ENCODE results near the gene CUL3.

The CUL3 gene

DNA sequence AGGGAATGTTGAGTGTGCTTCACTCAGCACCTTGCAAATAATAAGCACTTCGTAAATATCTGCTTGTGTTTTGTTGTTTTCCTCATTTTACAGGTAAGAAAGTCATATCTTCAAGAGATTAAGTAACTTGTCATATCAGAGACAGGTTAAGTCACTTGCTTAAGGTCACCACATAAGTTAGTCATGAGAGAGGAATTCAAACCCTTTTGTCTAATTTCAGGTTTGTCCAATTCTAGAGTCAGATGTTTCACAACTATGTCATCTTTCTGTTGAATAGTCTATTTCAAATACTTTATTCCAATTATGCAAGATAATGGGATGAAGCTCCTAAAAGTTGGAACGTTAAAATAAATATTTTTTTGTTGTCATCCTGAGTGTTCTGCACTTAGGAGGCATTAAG, 13.5 kb upstream of the CUL3 start:
- H3K4me2 ChIP-seq (ENCODE audit: low read length) = no peak overlapping the region
- H2BK5ac ChIP-seq (ENCODE audit: low read length) = no peak overlapping the region
- no peaks in the 10 kb centered on the region for H3K79me2 ChIP-seq (ENCODE audit: control insufficient read depth, insufficient read depth, low read length)
- no peak overlapping the region for H3K18ac ChIP-seq (ENCODE audit: low read length)
- H4K5ac ChIP-seq (ENCODE audit: low read length) = no peak overlapping the region
- no peaks in the 10 kb centered on the region for H3K4me1 ChIP-seq (ENCODE audit: control insufficient read depth, low read depth, low read length)
- no peaks in the 10 kb centered on the region for H3K36me3 ChIP-seq (ENCODE audit: control insufficient read depth, insufficient read depth, low read length)
- H3K79me1 ChIP-seq (ENCODE audit: low read length) = no peaks in the 10 kb centered on the region
- H3K27ac ChIP-seq (ENCODE audit: low read depth, low read length) = no peak overlapping the region
- no peak overlapping the region for H2BK120ac ChIP-seq (ENCODE audit: low read depth, low read length)
- H3K27me3 ChIP-seq (ENCODE audit: insufficient read depth, low read length, poor library complexity) = no peaks in the 10 kb centered on the region
- WGBS (ENCODE audit: extremely low coverage, insufficient coverage, low lambda C conversion rate) = no CpG with 5 or more reads among the region's 2 CpGs
- no peak overlapping the region for H3K56ac ChIP-seq (ENCODE audit: low read length)
- no peak overlapping the region for H3K4me3 ChIP-seq (ENCODE audit: low read length)
- no peak overlapping the region for H2AK5ac ChIP-seq (ENCODE audit: low read length)
- no peak for DNase-seq
- no peak overlapping the region for H2BK15ac ChIP-seq (replicated peaks; ENCODE audit: low read depth)
- H3K9ac ChIP-seq (ENCODE audit: low read length) = no peak overlapping the region
- no peak overlapping the region for H3K4ac ChIP-seq (ENCODE audit: low read depth, low read length)
- H3K23ac ChIP-seq (ENCODE audit: low read length) = no peak overlapping the region
- no peak overlapping the region for H4K8ac ChIP-seq (ENCODE audit: low read depth, low read length)

DNA sequence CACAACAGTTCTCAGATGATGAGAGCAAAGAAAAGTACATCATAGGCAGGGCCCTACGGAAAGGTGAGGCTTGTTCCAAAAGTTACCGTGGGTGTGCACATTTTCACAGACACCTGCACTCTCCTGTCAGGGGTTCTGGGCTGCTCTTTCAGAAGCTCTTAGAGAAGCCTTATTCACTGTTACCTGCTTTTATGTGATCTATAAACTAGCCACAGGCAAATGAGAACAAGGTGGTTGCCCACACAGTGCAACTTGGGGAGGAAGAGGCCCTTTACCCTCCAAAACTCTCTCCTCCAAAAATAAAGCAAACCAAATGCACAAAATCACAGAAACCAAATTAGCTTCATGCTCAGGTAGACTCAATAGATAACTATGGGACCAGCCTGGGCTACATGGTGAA, 11.1 kb upstream of the CUL3 start:
- H2BK5ac ChIP-seq (ENCODE audit: low read length) = no peak overlapping the region
- no peaks in the 10 kb centered on the region for H3K36me3 ChIP-seq (ENCODE audit: control insufficient read depth, insufficient read depth, low read length)
- H3K79me1 ChIP-seq (ENCODE audit: low read length) = no peaks in the 10 kb centered on the region
- WGBS (ENCODE audit: extremely low coverage, insufficient coverage, low lambda C conversion rate) = no CpG with 5 or more reads among the region's 2 CpGs
- H3K4me3 ChIP-seq (ENCODE audit: low read length) = no peak overlapping the region
- no peak for DNase-seq
- H3K23ac ChIP-seq (ENCODE audit: low read length) = no peak overlapping the region
- no peak overlapping the region for H3K18ac ChIP-seq (ENCODE audit: low read length)
- H2AK5ac ChIP-seq (ENCODE audit: low read length) = no peak overlapping the region
- no peaks in the 10 kb centered on the region for H3K27me3 ChIP-seq (ENCODE audit: insufficient read depth, low read length, poor library complexity)
- no peak overlapping the region for H3K4ac ChIP-seq (ENCODE audit: low read depth, low read length)
- H3K4me1 ChIP-seq (ENCODE audit: control insufficient read depth, low read depth, low read length) = no peaks in the 10 kb centered on the region
- no peaks in the 10 kb centered on the region for H3K79me2 ChIP-seq (ENCODE audit: control insufficient read depth, insufficient read depth, low read length)
- H2BK120ac ChIP-seq (ENCODE audit: low read depth, low read length) = no peak overlapping the region
- H3K4me2 ChIP-seq (ENCODE audit: low read length) = no peak overlapping the region
- no peak overlapping the region for H4K5ac ChIP-seq (ENCODE audit: low read length)
- H3K56ac ChIP-seq (ENCODE audit: low read length) = no peak overlapping the region
- peak overlapping the region; percentile 66 for H4K8ac ChIP-seq (ENCODE audit: low read depth, low read length)
- no peak overlapping the region for H3K9ac ChIP-seq (ENCODE audit: low read length)
- no peak overlapping the region for H2BK15ac ChIP-seq (replicated peaks; ENCODE audit: low read depth)
- H3K27ac ChIP-seq (ENCODE audit: low read depth, low read length) = no peak overlapping the region

DNA sequence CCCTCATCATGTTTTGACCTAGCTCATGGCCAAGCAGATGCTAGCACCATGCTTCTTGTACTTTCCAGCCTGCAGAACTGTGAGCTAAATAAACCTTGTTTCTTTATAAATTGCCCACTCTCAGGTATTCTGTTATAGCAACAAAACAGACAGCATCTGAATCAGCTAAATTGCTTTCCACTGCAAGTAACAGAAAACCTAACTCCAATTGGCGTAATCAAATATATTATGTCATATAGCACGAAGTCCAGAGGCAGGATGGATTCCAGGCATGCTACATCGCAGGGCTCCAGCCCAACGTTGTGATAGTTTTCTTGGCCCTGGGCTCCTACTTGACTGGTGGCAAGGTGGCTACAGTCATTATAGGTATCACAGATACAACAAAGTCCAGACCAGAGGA, 10.4 kb upstream of the CUL3 start:
- no peak overlapping the region for H3K4me2 ChIP-seq (ENCODE audit: low read length)
- no peaks in the 10 kb centered on the region for H3K79me2 ChIP-seq (ENCODE audit: control insufficient read depth, insufficient read depth, low read length)
- H3K4ac ChIP-seq (ENCODE audit: low read depth, low read length) = no peak overlapping the region
- H3K23ac ChIP-seq (ENCODE audit: low read length) = no peak overlapping the region
- no peaks in the 10 kb centered on the region for H3K27me3 ChIP-seq (ENCODE audit: insufficient read depth, low read length, poor library complexity)
- WGBS (ENCODE audit: extremely low coverage, insufficient coverage, low lambda C conversion rate) = no CpG with 5 or more reads among the region's 4 CpGs
- no peak overlapping the region for H2BK15ac ChIP-seq (replicated peaks; ENCODE audit: low read depth)
- H3K79me1 ChIP-seq (ENCODE audit: low read length) = no peaks in the 10 kb centered on the region
- H2BK5ac ChIP-seq (ENCODE audit: low read length) = no peak overlapping the region
- H3K18ac ChIP-seq (ENCODE audit: low read length) = no peak overlapping the region
- H3K36me3 ChIP-seq (ENCODE audit: control insufficient read depth, insufficient read depth, low read length) = no peaks in the 10 kb centered on the region
- no peak overlapping the region for H4K5ac ChIP-seq (ENCODE audit: low read length)
- H3K27ac ChIP-seq (ENCODE audit: low read depth, low read length) = no peak overlapping the region
- H3K4me1 ChIP-seq (ENCODE audit: control insufficient read depth, low read depth, low read length) = no peaks in the 10 kb centered on the region
- no peak overlapping the region for H2BK120ac ChIP-seq (ENCODE audit: low read depth, low read length)
- H3K9ac ChIP-seq (ENCODE audit: low read length) = no peak overlapping the region
- no peak overlapping the region for H3K4me3 ChIP-seq (ENCODE audit: low read length)
- H3K56ac ChIP-seq (ENCODE audit: low read length) = no peak overlapping the region
- no peak overlapping the region for H4K8ac ChIP-seq (ENCODE audit: low read depth, low read length)
- no peak for DNase-seq
- H2AK5ac ChIP-seq (ENCODE audit: low read length) = no peak overlapping the region

DNA sequence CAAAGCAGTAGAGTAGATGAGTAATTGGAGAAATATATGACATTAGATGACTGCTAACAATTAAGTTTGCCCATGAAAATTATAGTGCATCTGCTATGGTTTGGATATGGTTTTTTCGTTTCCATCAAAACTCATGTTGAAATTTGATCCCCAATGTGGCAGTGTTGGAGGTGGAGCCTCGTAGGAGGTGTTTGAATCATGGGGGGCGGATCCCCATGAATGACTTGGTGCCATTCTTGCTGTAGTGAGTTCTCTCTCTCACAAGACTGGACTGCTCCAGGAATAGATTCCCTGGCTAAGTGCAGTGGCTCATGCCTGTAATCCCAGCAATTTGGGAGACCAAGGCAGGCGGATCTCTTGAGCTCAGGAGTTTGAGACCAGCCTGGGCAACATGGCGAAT, 9.7 kb upstream of the CUL3 start:
- no CpG with 5 or more reads among the region's 5 CpGs for WGBS (ENCODE audit: extremely low coverage, insufficient coverage, low lambda C conversion rate)
- H3K4me3 ChIP-seq (ENCODE audit: low read length) = no peak overlapping the region

DNA sequence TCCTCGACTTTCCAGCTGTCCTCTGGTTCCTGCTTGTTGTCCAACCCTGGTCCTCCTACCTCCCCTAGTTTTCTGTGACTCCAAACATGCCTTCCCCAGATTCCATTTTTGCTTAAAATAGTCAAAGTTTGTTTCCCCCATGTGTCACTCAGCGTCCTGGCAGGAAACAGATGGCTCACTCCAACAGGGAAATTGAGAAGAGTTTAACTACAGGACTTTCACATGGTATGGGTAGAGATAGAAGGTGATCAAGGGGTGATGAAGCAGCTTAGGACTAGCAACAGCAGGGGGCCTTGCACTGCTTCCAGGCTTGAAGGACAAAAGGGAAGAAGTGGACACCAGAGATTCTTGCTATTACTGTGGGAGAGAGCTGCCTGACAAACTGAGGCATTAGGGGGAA, 6.1 kb upstream of the CUL3 start:
- no peaks in the 10 kb centered on the region for H3K79me2 ChIP-seq (ENCODE audit: control insufficient read depth, insufficient read depth, low read length)
- H3K4me3 ChIP-seq (ENCODE audit: low read length) = no peak overlapping the region
- no peak overlapping the region for H3K23ac ChIP-seq (ENCODE audit: low read length)
- no peaks in the 10 kb centered on the region for H3K4me1 ChIP-seq (ENCODE audit: control insufficient read depth, low read depth, low read length)
- WGBS (ENCODE audit: extremely low coverage, insufficient coverage, low lambda C conversion rate) = no CpG with 5 or more reads among the region's 2 CpGs
- no peak overlapping the region for H2AK5ac ChIP-seq (ENCODE audit: low read length)
- no peak overlapping the region for H2BK120ac ChIP-seq (ENCODE audit: low read depth, low read length)
- no peak overlapping the region for H3K27ac ChIP-seq (ENCODE audit: low read depth, low read length)
- H3K27me3 ChIP-seq (ENCODE audit: insufficient read depth, low read length, poor library complexity) = no peaks in the 10 kb centered on the region
- H3K56ac ChIP-seq (ENCODE audit: low read length) = no peak overlapping the region
- no peaks in the 10 kb centered on the region for H3K79me1 ChIP-seq (ENCODE audit: low read length)
- H4K8ac ChIP-seq (ENCODE audit: low read depth, low read length) = no peak overlapping the region
- H3K4me2 ChIP-seq (ENCODE audit: low read length) = no peak overlapping the region
- H3K18ac ChIP-seq (ENCODE audit: low read length) = no peak overlapping the region
- no peak overlapping the region for H2BK5ac ChIP-seq (ENCODE audit: low read length)
- no peak for DNase-seq
- H3K9ac ChIP-seq (ENCODE audit: low read length) = no peak overlapping the region
- no peak overlapping the region for H3K4ac ChIP-seq (ENCODE audit: low read depth, low read length)
- no peak overlapping the region for H4K5ac ChIP-seq (ENCODE audit: low read length)
- no peak overlapping the region for H2BK15ac ChIP-seq (replicated peaks; ENCODE audit: low read depth)
- H3K36me3 ChIP-seq (ENCODE audit: control insufficient read depth, insufficient read depth, low read length) = no peaks in the 10 kb centered on the region

More for the DNA sequence above, 9.7 kb upstream of the CUL3 start:
- no peak for DNase-seq
- no peak overlapping the region for H3K18ac ChIP-seq (ENCODE audit: low read length)
- no peak overlapping the region for H4K8ac ChIP-seq (ENCODE audit: low read depth, low read length)
- no peak overlapping the region for H3K4me2 ChIP-seq (ENCODE audit: low read length)
- H3K27me3 ChIP-seq (ENCODE audit: insufficient read depth, low read length, poor library complexity) = no peaks in the 10 kb centered on the region
- H3K4ac ChIP-seq (ENCODE audit: low read depth, low read length) = no peak overlapping the region
- H3K79me2 ChIP-seq (ENCODE audit: control insufficient read depth, insufficient read depth, low read length) = no peaks in the 10 kb centered on the region
- H2BK15ac ChIP-seq (replicated peaks; ENCODE audit: low read depth) = no peak overlapping the region
- H2BK5ac ChIP-seq (ENCODE audit: low read length) = no peak overlapping the region
- H3K79me1 ChIP-seq (ENCODE audit: low read length) = no peaks in the 10 kb centered on the region
- H3K36me3 ChIP-seq (ENCODE audit: control insufficient read depth, insufficient read depth, low read length) = no peaks in the 10 kb centered on the region
- H3K9ac ChIP-seq (ENCODE audit: low read length) = no peak overlapping the region
- no peak overlapping the region for H4K5ac ChIP-seq (ENCODE audit: low read length)
- H3K23ac ChIP-seq (ENCODE audit: low read length) = no peak overlapping the region
- no peak overlapping the region for H2BK120ac ChIP-seq (ENCODE audit: low read depth, low read length)
- H3K27ac ChIP-seq (ENCODE audit: low read depth, low read length) = no peak overlapping the region
- no peak overlapping the region for H3K56ac ChIP-seq (ENCODE audit: low read length)
- H3K4me1 ChIP-seq (ENCODE audit: control insufficient read depth, low read depth, low read length) = no peaks in the 10 kb centered on the region
- H2AK5ac ChIP-seq (ENCODE audit: low read length) = no peak overlapping the region

DNA sequence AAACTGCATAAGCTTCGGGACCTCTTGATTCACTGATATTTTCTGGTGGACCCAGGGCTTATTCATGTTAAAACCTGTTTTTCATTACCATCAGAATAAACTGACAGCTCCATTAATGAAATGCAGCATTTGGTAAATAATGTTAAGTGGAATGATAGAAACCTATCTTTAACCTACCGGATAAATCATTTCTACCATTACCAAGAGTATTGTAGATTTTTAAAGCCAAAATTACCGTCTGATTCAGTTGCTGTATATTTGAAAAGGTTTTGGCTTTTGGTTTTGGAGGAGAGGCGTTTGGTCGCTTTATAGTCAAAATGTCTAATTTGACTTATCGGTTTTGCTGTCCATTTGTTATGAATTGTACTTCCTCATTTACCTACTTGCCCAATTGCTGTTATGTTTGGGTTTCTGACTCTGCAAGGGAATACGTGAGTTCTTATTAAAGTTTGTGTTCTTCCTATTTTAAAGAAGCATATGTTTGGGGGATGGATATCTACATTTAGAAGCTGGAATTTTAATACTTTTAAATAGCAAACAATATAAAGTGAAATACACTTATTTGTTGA, 1.0 kb upstream of the CUL3 start:
- Histone ChIP-seq H3K36me3 (ENCODE audit: control insufficient read depth, insufficient read depth, low read length) (no peaks in the 10 kb centered on the region), H2BK15ac (replicated peaks; ENCODE audit: low read depth) (no peak overlapping the region), H4K8ac (ENCODE audit: low read depth, low read length) (no peak overlapping the region), H3K4me3 (ENCODE audit: low read length) (peak overlapping the region; percentile 85), H3K56ac (ENCODE audit: low read length) (peak overlapping the region; percentile 95), H3K9ac (ENCODE audit: low read length) (peak overlapping the region; percentile 98), H2AK5ac (ENCODE audit: low read length) (no peak overlapping the region), H3K4ac (ENCODE audit: low read depth, low read length) (no peak overlapping the region), H3K27me3 (ENCODE audit: insufficient read depth, low read length, poor library complexity) (no peaks in the 10 kb centered on the region), H3K4me1 (ENCODE audit: control insufficient read depth, low read depth, low read length) (no peaks in the 10 kb centered on the region), H3K79me2 (ENCODE audit: control insufficient read depth, insufficient read depth, low read length) (peaks cover 32% of the 10 kb centered on the region), H3K18ac (ENCODE audit: low read length) (no peak overlapping the region), H2BK5ac (ENCODE audit: low read length) (peak overlapping the region; percentile 88), H2BK120ac (ENCODE audit: low read depth, low read length) (no peak overlapping the region), H3K27ac (ENCODE audit: low read depth, low read length) (peak overlapping the region; percentile 22), H3K4me2 (ENCODE audit: low read length) (peak overlapping the region; percentile 99), H3K23ac (ENCODE audit: low read length) (no peak overlapping the region), H3K79me1 (ENCODE audit: low read length) (no peaks in the 10 kb centered on the region), H4K5ac (ENCODE audit: low read length) (peak overlapping the region; percentile 91)
- no peak for DNase-seq
- WGBS (ENCODE audit: extremely low coverage, insufficient coverage, low lambda C conversion rate) = no CpG with 5 or more reads among the region's 7 CpGs

Data from mesendoderm (in vitro differentiated cells).